Activated naive CD4-positive, alpha-beta T cell treated with anti-CD3 and anti-CD28 coated beads, Interleukin-2, amount 10 ng/mL, durations not matched to agents 7 days and 5 days (primary cell): Measurements from ENCODE around the gene SKP1.

Source experiments
- CTCF ChIA-PET: fragments of 350-600 bp; sonication (Branson Sonifier 250); formaldehyde crosslinking; loops from one replicate; lab custom pipeline; 2021; ENCODE audit warnings: antibody characterized with exemption; lab: Charles Lee
- DNase-seq: peaks from one replicate; pipeline ENCODE4 v3.0.0-alpha.2; 2020
- H3K27ac Mint-ChIP-seq: one replicate; pipeline ENCODE4 v1.8.0; 2021; ENCODE audit warnings: mild to moderate bottlenecking, moderate library complexity, mixed read lengths
- H3K27me3 Mint-ChIP-seq: one replicate; pipeline ENCODE4 v1.8.0; 2021; ENCODE audit warnings: mild to moderate bottlenecking, mixed read lengths
- H3K36me3 Mint-ChIP-seq: one replicate; pipeline ENCODE4 v1.8.0; 2021; ENCODE audit warnings: mixed read lengths
- H3K4me1 Mint-ChIP-seq: one replicate; pipeline ENCODE4 v1.8.0; 2021; ENCODE audit warnings: mixed read lengths
- H3K4me3 Mint-ChIP-seq: one replicate; pipeline ENCODE4 v1.8.0; 2021; ENCODE audit warnings: mild to moderate bottlenecking, moderate library complexity, mixed read lengths
- H3K9me3 Mint-ChIP-seq: one replicate; pipeline ENCODE4 v1.8.0; 2021; ENCODE audit warnings: mixed read lengths

SKP1 gene

DNA sequence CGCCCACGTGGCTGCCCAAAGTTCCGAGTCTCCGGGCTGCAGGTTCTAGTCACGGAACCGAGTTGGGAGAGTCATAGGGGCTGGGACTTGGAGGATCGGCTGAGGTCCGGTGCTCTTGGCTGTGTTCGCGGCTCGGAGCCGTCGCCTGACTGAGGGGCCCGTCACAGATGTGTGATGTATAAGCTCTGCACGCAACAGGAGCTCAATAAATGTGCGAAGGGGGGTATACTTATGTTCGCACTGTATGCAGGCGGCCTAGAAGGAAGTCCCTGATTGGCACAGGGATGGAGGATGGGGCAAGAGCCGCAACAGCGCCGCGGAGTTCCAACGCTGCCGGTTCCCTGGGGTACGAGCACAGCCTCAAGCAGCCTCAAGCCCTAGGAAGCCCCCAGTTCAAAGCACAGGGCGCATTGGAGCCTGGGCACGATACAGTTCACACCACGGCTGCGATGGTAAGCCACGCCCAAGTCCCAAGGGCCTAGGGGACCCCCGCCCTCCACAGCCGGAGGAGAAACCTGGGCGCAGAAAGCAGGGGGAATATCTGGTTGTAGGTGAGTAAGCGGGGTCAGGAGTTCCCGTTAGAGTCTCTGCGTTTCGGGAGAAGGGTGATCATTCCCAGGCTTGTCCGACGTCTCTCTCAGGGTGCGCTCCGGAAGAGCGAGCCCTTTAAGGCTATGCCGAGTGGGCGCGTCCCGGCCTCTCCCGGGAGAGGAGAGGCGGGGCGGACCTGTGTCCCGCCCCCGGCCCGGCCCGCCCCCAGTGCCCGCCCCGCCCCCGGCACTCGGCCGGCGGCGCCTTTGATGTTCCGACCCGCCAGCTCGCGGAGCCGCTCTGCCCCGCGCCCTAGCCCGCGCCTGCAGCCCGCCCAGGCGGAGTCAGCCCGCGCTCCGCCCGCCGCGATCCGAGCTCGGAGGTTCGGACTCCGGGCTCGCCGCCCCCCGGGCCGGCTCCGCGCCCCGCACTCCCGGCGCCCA, 62.6 kb downstream of the SKP1 start, which contains the start of gene TCF7:
Gene TCF7, plus strand, starts transcription at position 780 of the 974 bp plus-strand sequence. CDS start 226 bp downstream, outside the sequence.
- peak within 1 kb of the TSS; percentile 87 for H3K4me3 Mint-ChIP-seq
- peaks cover 29% of the 10 kb centered on the region for H3K27me3 Mint-ChIP-seq
- peaks cover 44% of the 10 kb centered on the region for H3K36me3 Mint-ChIP-seq
- H3K4me1 Mint-ChIP-seq: peaks cover 69% of the 10 kb centered on the region
- peak; percentile 81 for DNase-seq
- peak within 1 kb of the TSS; percentile 95 for H3K27ac Mint-ChIP-seq
- H3K9me3 Mint-ChIP-seq: no peaks in the 10 kb centered on the region
- CTCF ChIA-PET: interaction anchor here (1.3 to 7.7 kb wide), 2 partner anchors 30 to 73 kb away, joined by 3 to 64 read pairs; no protein-coding TSS in a partner anchor

GRCh38 chr5:134113363-134113889, 63.3 kb downstream of the SKP1 start:
- DNase-seq: no peak
- Mint-ChIP-seq H3K9me3 (no peaks in the 10 kb centered on the region), H3K4me3 (peak overlapping the region; percentile 87), H3K36me3 (peaks cover 37% of the 10 kb centered on the region), H3K27me3 (peaks cover 35% of the 10 kb centered on the region), H3K4me1 (peaks cover 66% of the 10 kb centered on the region), H3K27ac (peak overlapping the region; percentile 91)
- CTCF ChIA-PET: interaction anchor here (7.7 kb wide), 1 partner anchor 73 kb away, joined by 64 read pairs; no protein-coding TSS in a partner anchor

DNA sequence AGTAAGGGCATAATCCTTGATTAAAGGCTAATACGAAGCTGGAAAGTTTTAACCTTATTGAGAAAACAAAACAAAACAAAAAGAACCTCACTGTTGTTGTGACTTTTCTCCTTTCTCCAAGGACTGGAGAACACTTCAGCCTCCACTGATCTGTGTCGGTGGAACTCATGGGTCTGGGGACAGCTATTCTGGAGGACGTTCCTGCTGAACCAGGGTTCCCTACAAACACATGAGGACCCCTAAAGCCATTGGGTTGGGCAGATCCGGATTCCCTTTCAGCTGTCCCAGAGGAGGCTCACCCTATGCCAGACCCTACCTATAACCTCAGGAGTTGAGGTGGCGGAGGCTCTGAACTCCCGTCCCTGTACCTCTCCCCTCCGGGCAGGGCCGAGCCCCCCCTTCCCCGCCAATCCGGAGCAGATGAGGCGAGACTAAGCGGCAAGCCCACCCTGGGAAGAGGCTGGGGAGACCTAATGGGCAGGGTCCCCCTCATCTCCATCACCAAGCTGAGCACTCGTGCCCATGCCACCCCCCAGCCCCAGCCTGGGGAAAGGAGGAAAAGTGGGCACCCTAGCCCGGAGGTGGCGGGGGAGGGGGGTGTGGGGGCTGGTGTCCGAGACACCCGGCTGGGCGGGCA, 63.9 kb downstream of the SKP1 start:
- peaks cover 65% of the 10 kb centered on the region for H3K4me1 Mint-ChIP-seq
- peaks cover 39% of the 10 kb centered on the region for H3K27me3 Mint-ChIP-seq
- no peak for DNase-seq
- H3K9me3 Mint-ChIP-seq: no peaks in the 10 kb centered on the region
- peak overlapping the region; percentile 54 for H3K4me3 Mint-ChIP-seq
- H3K27ac Mint-ChIP-seq: peak overlapping the region; percentile 86
- CTCF ChIA-PET: interaction anchor here (7.7 kb wide), 1 partner anchor 72 kb away, joined by 64 read pairs; no protein-coding TSS in a partner anchor
- H3K36me3 Mint-ChIP-seq: peaks cover 31% of the 10 kb centered on the region

GRCh38 chr5:134111741-134112647, 64.8 kb downstream of the SKP1 start:
- Mint-ChIP-seq H3K36me3 (peaks cover 22% of the 10 kb centered on the region), H3K9me3 (no peaks in the 10 kb centered on the region), H3K27ac (peak overlapping the region; percentile 86), H3K27me3 (peaks cover 47% of the 10 kb centered on the region), H3K4me3 (peak overlapping the region; percentile 54), H3K4me1 (peaks cover 65% of the 10 kb centered on the region)
- CTCF ChIA-PET: interaction anchor here (1.2 to 7.7 kb wide), 2 partner anchors 71 to 86 kb away, joined by 3 to 64 read pairs; no protein-coding TSS in a partner anchor
- DNase-seq: no peak

DNA sequence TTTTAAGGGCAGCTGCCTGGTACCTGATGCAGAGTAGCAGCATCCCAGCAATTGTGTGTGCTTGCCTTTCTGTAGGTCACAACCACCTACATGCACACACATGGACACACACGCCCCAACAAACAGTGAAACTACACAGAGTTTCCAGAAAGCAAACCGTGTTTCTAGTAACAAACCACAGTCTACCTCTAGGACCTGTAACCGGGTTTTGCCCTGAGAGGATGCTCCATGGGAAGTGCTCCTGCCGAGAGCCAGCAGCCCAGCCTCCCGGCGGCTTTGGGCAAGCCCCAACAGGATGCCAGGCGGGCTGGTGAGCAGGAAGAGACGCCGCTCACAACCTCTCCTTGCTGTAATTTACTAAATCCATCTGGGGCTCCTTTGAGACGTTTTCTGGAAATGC, 66.4 kb downstream of the SKP1 start:
- no peak overlapping the region for H3K4me3 Mint-ChIP-seq
- peak; percentile 58 for DNase-seq
- peaks cover 8% of the 10 kb centered on the region for H3K36me3 Mint-ChIP-seq
- H3K4me1 Mint-ChIP-seq: peaks cover 75% of the 10 kb centered on the region
- no peak overlapping the region for H3K27ac Mint-ChIP-seq
- CTCF ChIA-PET: interaction anchor here (7.7 kb wide), 1 partner anchor 70 kb away, joined by 64 read pairs; no protein-coding TSS in a partner anchor
- H3K9me3 Mint-ChIP-seq: no peaks in the 10 kb centered on the region
- H3K27me3 Mint-ChIP-seq: peaks cover 42% of the 10 kb centered on the region

DNA sequence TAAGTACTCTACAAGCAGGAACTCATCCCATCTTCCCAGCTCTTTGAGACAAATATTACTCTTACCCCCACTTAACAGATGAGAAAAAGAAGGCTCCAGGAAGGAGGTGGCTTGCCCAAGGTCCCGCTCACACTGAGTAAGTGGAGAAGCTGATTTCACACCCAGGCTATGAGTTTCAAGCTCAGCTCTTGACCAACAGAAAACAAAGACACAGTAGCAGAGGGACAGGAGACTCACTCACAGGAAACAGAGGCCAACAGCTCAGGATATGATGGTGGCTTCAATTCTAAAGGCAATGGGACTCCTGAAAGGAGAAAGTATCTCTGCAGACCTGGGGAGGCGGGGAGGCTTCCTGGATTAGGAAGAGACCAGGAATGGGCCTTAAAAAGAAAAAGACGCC, 69.0 kb downstream of the SKP1 start:
- no peak overlapping the region for H3K4me3 Mint-ChIP-seq
- H3K27ac Mint-ChIP-seq: peak overlapping the region; percentile 34
- CTCF ChIA-PET: interaction anchor here (7.7 kb wide), 1 partner anchor 67 kb away, joined by 64 read pairs; no protein-coding TSS in a partner anchor
- peaks cover 89% of the 10 kb centered on the region for H3K4me1 Mint-ChIP-seq
- no peaks in the 10 kb centered on the region for H3K9me3 Mint-ChIP-seq
- no peak for DNase-seq
- peaks cover 4% of the 10 kb centered on the region for H3K36me3 Mint-ChIP-seq
- H3K27me3 Mint-ChIP-seq: peaks cover 28% of the 10 kb centered on the region

DNA sequence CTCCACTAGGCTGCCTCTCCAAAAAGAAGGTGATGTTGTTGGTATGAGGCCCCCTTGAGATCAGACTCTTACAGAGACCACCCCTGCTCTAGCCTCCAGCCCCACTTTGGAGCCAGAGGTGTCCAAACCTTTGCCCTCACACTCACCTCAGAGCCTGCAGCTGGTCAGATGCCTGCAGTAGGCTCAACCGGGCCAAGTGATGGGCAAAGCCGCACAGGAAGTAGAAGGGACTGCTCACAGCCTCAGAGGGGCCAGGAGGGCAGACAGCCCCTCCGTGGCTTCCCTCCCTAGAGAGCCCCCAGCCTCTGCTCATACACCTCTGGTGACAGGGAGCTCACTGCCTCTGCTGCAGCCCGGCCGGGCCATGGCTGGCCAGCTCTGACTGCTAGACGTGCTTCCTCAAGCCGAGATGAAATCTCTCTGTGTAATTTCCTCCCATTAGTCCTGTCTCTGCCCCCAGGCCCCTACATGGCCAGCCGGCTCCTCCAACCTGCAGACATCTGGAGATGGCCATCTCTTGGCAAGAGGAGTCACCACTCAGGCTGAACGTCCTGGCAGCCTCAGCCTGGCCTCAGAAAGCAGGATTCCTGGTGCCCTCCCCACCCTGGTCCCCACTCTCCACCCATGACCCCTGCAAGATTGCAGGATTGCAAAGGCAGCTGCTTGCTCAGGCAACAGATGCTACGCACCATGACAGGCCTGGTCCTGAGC, 69.6 kb downstream of the SKP1 start:
- peaks cover 24% of the 10 kb centered on the region for H3K27me3 Mint-ChIP-seq
- H3K9me3 Mint-ChIP-seq: no peaks in the 10 kb centered on the region
- H3K36me3 Mint-ChIP-seq: peaks cover 3% of the 10 kb centered on the region
- CTCF ChIA-PET: interaction anchor here (7.7 kb wide), 1 partner anchor 66 kb away, joined by 64 read pairs; no protein-coding TSS in a partner anchor
- DNase-seq: no peak
- H3K4me3 Mint-ChIP-seq: no peak overlapping the region
- H3K27ac Mint-ChIP-seq: peak overlapping the region; percentile 33
- peaks cover 84% of the 10 kb centered on the region for H3K4me1 Mint-ChIP-seq

GRCh38 chr5:134103998-134104654, 72.6 kb downstream of the SKP1 start:
- H3K36me3 Mint-ChIP-seq: no peaks in the 10 kb centered on the region
- H3K4me1 Mint-ChIP-seq: peaks cover 88% of the 10 kb centered on the region
- H3K9me3 Mint-ChIP-seq: no peaks in the 10 kb centered on the region
- CTCF ChIA-PET: interaction anchor here (1.8 to 5.0 kb wide), 2 partner anchors 31 to 60 kb away, joined by 5 to 31 read pairs; no protein-coding TSS in a partner anchor
- DNase-seq: no peak
- H3K27ac Mint-ChIP-seq: peak overlapping the region; percentile 94
- H3K4me3 Mint-ChIP-seq: peak overlapping the region; percentile 48
- H3K27me3 Mint-ChIP-seq: peaks cover 20% of the 10 kb centered on the region

- CTCF ChIA-PET: interaction anchor here (0.8 to 5.0 kb wide), 6 partner anchors 15 to 59 kb away, joined by 3 to 34 read pairs (median 18); no protein-coding TSS in a partner anchor
- H3K4me1 Mint-ChIP-seq: peaks cover 91% of the 10 kb centered on the region
- H3K27ac Mint-ChIP-seq: peak overlapping the region; percentile 91
- no peaks in the 10 kb centered on the region for H3K9me3 Mint-ChIP-seq
- H3K4me3 Mint-ChIP-seq: peak overlapping the region; percentile 9
- peaks cover 19% of the 10 kb centered on the region for H3K27me3 Mint-ChIP-seq
- H3K36me3 Mint-ChIP-seq: no peaks in the 10 kb centered on the region
- DNase-seq: no peak
Measured at GRCh38 chr5:134103397-134103796, 73.4 kb downstream of the SKP1 start.

GRCh38 chr5:134101686-134102439, 74.9 kb downstream of the SKP1 start:
- Mint-ChIP-seq H3K27ac (peak overlapping the region; percentile 52), H3K4me3 (no peak overlapping the region), H3K9me3 (no peaks in the 10 kb centered on the region), H3K27me3 (peaks cover 9% of the 10 kb centered on the region), H3K36me3 (peaks cover 2% of the 10 kb centered on the region), H3K4me1 (peaks cover 93% of the 10 kb centered on the region)
- peak; percentile 80 for DNase-seq
- CTCF ChIA-PET: interaction anchor here (1.2 to 5.0 kb wide), 12 partner anchors 9 to 76 kb away, joined by 3 to 34 read pairs (median 12); no protein-coding TSS in a partner anchor

DNA sequence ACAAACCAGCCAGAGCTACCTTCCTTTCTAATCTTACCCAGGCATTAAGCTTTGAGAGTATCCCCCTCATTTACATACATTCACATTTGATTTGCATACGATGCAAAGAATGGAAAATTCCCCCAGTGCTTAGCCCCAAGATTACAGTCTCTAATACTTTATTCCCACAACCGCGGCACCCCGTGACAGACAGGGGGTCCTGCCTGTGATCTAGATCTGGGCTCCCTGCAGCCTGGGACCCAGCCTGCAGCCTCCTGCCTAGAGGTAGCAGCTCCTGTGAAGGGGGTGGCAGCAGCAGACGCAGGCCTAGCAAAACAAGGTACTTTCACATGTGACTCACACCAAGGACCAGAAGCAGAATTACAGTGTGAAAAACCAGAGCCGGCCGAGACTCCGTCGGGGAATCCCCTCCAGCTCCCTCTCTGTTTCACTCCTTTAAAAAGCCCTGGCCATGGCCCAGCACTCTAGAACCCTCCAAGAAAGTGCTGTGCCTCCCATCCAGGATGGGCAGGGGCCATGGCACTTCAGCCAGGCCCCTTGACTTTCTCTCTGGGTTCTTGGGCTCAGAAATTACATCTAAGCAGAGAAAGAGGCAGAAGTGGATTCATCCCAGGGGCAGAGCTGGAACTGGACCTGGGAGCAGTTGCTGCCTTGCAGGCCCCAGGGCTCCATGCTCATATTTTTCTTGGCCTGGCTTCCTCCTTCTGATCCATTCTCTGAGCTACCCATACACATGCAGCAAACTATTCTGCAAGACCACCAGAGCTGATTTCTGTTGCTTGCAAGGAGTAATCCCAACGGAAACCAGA, 76.3 kb downstream of the SKP1 start:
- H3K36me3 Mint-ChIP-seq: peaks cover 2% of the 10 kb centered on the region
- CTCF ChIA-PET: interaction anchor here (1.0 to 5.0 kb wide), 14 partner anchors 11 to 137 kb away, joined by 3 to 34 read pairs (median 6); no protein-coding TSS in a partner anchor
- H3K4me3 Mint-ChIP-seq: peak overlapping the region; percentile 1
- peaks cover 16% of the 10 kb centered on the region for H3K27me3 Mint-ChIP-seq
- peak overlapping the region; percentile 98 for H3K27ac Mint-ChIP-seq
- H3K9me3 Mint-ChIP-seq: no peaks in the 10 kb centered on the region
- DNase-seq: peak; percentile 87
- peaks cover 84% of the 10 kb centered on the region for H3K4me1 Mint-ChIP-seq
